Type B pancreatic cell (in vitro differentiated cells): ENCODE measurements around the gene EBI3. TPM values are rescaled to one million over a fixed set of nuclear protein-coding genes. Genes with fewer than 3 reads are reported as not detected.

ENCODE experiments used
- DNase-seq: peaks from one replicate; pipeline ENCODE4 v3.0.0; 2021; ENCODE audit warnings: mixed read lengths; ENCODE audit not compliant: unreplicated experiment; ENCODE audit errors: extremely low spot score
- H3K27ac Mint-ChIP-seq: 2 replicates; pipeline ENCODE4 v1.8.0; 2021; ENCODE audit warnings: mild to moderate bottlenecking, mixed read lengths
- H3K27me3 Mint-ChIP-seq: 2 replicates; pipeline ENCODE4 v1.8.0; 2021; ENCODE audit warnings: mixed read lengths
- H3K36me3 Mint-ChIP-seq: 2 replicates; pipeline ENCODE4 v1.8.0; 2021; ENCODE audit warnings: mixed read lengths
- H3K4me1 Mint-ChIP-seq: one replicate; pipeline ENCODE4 v1.8.0; 2021; ENCODE audit warnings: mixed read lengths; ENCODE audit not compliant: unreplicated experiment
- H3K4me3 Mint-ChIP-seq: 2 replicates; pipeline ENCODE4 v1.8.0; 2021; ENCODE audit warnings: mild to moderate bottlenecking, mixed read lengths
- H3K9me3 Mint-ChIP-seq: 2 replicates; pipeline ENCODE4 v1.8.0; 2021; ENCODE audit warnings: mixed read lengths
- CTCF ChIP-seq: fragments of 200-600 bp; sonication (generic); conservative IDR thresholded peaks from 2 replicates; pipeline ENCODE4 v1.5.0; 2021; ENCODE audit warnings: antibody characterized with exemption, mild to moderate bottlenecking
- total RNA-seq: library from RNA; stranded (reverse); gene quantifications from 2 replicates; pipeline ENCODE4 v1.2.1, GENCODE V29; 2021; ENCODE audit warnings: low replicate concordance

EBI3 gene
- total RNA-seq, 1 donor from 2014 or later, result 0.43 TPM

- peaks cover 5% of the 10 kb centered on the region for H3K9me3 Mint-ChIP-seq
- H3K36me3 Mint-ChIP-seq, result peaks cover 8% of the 10 kb centered on the region
- H3K4me1 Mint-ChIP-seq, result peaks cover 4% of the 10 kb centered on the region
- DNase-seq, result no peak
- peaks cover 83% of the 10 kb centered on the region for H3K27me3 Mint-ChIP-seq
- peak overlapping the region; percentile 3 for H3K4me3 Mint-ChIP-seq
- no peak for TF ChIP-seq CTCF
- H3K27ac Mint-ChIP-seq, result peak overlapping the region; percentile 3
Measured at GRCh38 chr19:4198467-4199126, 30.7 kb upstream of the EBI3 start.

- peaks cover 79% of the 10 kb centered on the region for H3K27me3 Mint-ChIP-seq
- TF ChIP-seq CTCF, result peak; percentile 19
- no peak overlapping the region for H3K27ac Mint-ChIP-seq
- peaks cover 9% of the 10 kb centered on the region for H3K4me1 Mint-ChIP-seq
- peaks cover 5% of the 10 kb centered on the region for H3K9me3 Mint-ChIP-seq
- no peak overlapping the region for H3K4me3 Mint-ChIP-seq
- no peak for DNase-seq
- H3K36me3 Mint-ChIP-seq, result peaks cover 8% of the 10 kb centered on the region
Measured at GRCh38 chr19:4199699-4200293, 29.5 kb upstream of the EBI3 start.

GRCh38 chr19:4200940-4201542 lies 28.3 kb upstream of the EBI3 start:
- no peak for TF ChIP-seq CTCF
- no peak overlapping the region for H3K4me3 Mint-ChIP-seq

GRCh38 chr19:4201798-4202197 lies 27.5 kb upstream of the EBI3 start:
- Mint-ChIP-seq H3K27ac (no peak overlapping the region), H3K27me3 (peaks cover 60% of the 10 kb centered on the region), H3K4me1 (peaks cover 9% of the 10 kb centered on the region)

More at GRCh38 chr19:4200940-4201542, 28.3 kb upstream of the EBI3 start:
- no peak overlapping the region for H3K27ac Mint-ChIP-seq
- no peak for DNase-seq
- peaks cover 5% of the 10 kb centered on the region for H3K9me3 Mint-ChIP-seq
- H3K27me3 Mint-ChIP-seq, result peaks cover 67% of the 10 kb centered on the region
- H3K36me3 Mint-ChIP-seq, result peaks cover 8% of the 10 kb centered on the region
- peaks cover 9% of the 10 kb centered on the region for H3K4me1 Mint-ChIP-seq

More at GRCh38 chr19:4201798-4202197, 27.5 kb upstream of the EBI3 start:
- no peak for TF ChIP-seq CTCF
- H3K36me3 Mint-ChIP-seq, result peaks cover 8% of the 10 kb centered on the region
- H3K4me3 Mint-ChIP-seq, result no peak overlapping the region
- DNase-seq, result no peak
- peaks cover 5% of the 10 kb centered on the region for H3K9me3 Mint-ChIP-seq
